ENCODE data around the gene CD6.

The CD6 gene

DNA sequence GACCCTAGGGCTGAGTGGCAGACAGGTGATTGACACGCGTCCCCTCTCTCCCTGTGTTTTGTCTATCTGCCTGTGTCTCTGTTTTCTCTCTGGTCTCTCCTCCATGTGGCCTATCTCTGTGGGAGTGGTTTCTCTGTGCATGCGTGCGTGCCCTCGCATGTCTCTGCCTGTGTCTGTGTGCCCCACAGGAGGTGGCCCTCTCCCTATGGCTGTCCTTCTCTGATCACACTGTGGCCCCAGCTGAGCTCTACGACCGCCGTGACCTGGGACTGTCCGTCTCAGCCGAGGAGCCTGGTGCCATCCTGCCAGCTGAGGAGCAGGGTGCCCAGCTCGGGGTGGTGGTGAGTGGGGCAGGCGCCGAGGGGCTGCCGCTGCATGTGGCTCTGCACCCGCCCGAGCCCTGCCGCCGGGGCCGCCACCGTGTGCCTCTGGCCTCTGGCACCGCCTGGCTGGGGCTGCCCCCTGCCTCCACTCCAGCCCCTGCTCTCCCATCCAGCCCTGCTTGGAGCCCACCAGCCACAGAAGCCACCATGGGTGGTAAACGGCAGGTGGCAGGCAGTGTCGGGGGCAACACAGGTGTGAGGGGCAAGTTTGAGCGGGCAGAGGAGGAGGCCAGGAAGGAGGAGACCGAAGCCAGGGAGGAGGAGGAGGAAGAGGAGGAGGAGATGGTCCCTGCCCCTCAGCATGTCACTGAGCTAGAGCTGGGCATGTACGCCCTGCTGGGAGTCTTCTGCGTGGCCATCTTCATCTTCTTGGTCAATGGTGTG is 35.6 kb upstream of the CD6 start:
- no peak for DNase-seq

- no peak for DNase-seq
Observed at GRCh38 chr11:60936467-60937143, 34.9 kb upstream of the CD6 start.

GRCh38 chr11:60937144-60937527 is 34.3 kb upstream of the CD6 start:
- DNase-seq = no peak

- no peak for DNase-seq
Observed at GRCh38 chr11:60937811-60938210, 33.7 kb upstream of the CD6 start.

- DNase-seq = no peak
Observed at GRCh38 chr11:60938500-60938899, 33.0 kb upstream of the CD6 start.

- no peak for DNase-seq
Observed at GRCh38 chr11:60939301-60939700, 32.2 kb upstream of the CD6 start.

- no peak for DNase-seq
Observed at GRCh38 chr11:60939855-60940254, 31.6 kb upstream of the CD6 start.

- DNase-seq = no peak
Observed at GRCh38 chr11:60941371-60942119, 29.9 kb upstream of the CD6 start.

- no peak for DNase-seq
Observed at GRCh38 chr11:60942219-60942618, 29.3 kb upstream of the CD6 start.

GRCh38 chr11:60942970-60943565 is 28.4 kb upstream of the CD6 start:
- DNase-seq = peak; percentile 27 to 39

- DNase-seq = no peak
Observed at GRCh38 chr11:60944490-60945294, 26.8 kb upstream of the CD6 start.

- no peak for DNase-seq
Observed at GRCh38 chr11:60945295-60945667, 26.2 kb upstream of the CD6 start.

GRCh38 chr11:60946601-60947264 is 24.7 kb upstream of the CD6 start:
- DNase-seq = no peak

- no peak for DNase-seq
Observed at GRCh38 chr11:60947700-60948099, 23.8 kb upstream of the CD6 start.

GRCh38 chr11:60948250-60948649 is 23.2 kb upstream of the CD6 start:
- no peak for DNase-seq

GRCh38 chr11:60950024-60950423 is 21.5 kb upstream of the CD6 start:
- DNase-seq = no peak

DNA sequence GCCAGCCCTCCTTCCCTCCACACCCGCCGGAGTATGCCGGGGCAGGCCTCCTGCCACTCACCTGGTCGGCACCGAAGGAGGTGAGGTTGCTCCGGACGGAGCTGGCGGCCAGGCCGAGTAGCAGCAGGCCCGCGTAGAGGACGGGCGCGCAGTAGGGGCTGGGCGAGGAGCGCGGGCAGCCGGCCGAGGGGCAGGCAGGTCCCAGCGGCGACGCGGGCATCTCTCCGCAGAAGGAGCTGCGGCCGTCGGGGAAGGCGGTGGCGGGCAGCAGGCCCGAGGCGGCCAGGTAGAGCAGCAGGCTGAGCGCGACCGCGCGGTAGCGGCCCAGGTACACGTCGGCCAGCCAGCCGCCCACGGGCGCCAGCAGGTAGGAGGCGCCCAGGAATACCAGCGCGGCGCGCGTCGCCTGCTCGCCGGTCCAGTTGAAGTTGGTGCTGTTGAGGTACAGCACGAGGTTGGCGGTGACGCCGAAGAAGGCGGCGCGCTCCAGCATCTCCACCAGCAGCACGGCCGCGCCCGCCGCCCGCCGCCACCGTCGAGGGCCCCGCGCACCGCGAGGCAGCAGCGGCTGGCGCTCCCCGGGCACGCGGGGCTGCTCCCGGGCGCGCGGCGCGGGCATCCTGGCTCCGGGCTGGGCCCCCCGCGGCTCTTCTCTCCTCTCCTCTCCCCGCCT is 20.4 kb upstream of the CD6 start:
- no peak for DNase-seq

DNA sequence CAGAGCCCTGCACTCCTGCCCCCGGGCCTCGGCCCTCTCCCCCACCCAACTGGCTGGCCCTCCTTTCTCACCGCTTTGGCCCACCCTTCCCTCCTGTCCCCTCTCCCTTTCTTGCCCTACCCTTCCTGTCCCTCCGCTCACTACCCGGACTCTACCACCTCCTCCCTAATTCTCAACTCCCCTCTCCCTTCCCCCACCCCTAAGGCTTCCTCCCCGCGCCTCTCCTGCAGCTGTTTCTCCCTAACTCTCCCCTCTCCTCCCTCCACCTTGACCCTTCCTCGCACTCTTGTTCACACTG is 19.9 kb upstream of the CD6 start:
- no peak for DNase-seq

DNA sequence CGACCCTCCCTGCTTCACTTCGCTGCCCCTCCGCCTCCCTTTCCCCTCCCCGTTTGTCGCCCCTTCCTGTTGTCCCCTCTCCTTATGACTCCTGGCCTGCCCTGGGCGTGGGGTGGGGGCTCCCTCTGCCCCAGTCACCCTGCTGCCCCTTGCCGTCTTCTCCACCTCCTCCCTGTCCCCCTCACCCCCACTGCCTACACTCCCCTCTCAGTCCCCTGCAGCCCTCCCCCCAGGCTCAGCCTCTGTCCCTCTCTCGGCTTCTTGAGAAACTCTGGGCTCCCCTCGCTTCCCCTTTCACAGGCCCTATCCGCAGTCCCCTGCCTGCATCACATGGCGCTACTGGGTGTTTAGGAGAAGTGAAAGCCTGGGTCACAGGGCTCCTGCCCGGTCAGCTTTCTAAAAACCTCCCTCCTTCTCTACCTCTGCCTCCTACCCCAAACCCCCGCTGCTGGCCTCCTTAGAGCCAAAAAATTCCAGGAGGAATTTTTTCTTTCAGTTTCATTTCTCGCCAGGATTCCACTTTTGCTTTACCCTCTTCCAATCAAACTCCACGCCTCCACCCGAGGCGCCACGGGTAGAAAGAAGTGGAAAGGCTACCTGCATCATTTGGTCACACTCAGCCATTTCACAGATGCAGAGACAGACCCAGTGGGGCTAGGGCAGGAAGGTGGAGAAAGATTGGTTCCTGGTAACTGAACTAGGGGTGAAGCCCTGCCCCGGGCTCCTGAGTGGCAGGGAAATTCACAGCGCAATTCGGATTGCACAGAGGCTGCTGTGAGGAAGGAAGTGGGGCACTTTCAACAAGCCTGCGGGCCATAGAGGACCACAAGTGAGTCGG is 19.4 kb upstream of the CD6 start, which contains the start of gene SLC15A3:
Gene SLC15A3 (minus strand): TSS at position 273 of the 838 bp plus-strand sequence. CDS start 625 bp downstream, outside the sequence.
- no peak for DNase-seq

- DNase-seq = no peak
Observed at GRCh38 chr11:60952742-60953170, 18.7 kb upstream of the CD6 start.

DNA sequence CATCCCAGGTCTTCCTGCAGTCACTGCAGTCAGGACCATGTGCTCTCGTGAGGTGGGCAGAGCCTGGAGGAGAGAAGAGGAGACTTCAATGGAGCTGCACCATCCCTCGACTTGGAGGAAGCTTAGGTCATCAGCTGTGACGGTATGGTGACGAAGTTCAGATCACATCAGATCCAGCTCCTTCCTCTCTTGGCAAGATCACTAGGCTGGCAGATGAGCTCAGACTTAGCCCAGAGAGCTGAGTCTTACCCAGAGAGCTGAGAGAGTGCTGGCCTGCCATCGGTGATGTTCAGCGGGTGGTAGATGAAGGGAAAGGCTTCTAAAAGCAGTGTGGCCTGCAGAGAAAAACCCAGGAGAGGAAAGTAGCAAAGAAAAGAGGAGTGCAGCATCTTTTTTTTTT is 17.7 kb upstream of the CD6 start:
- no peak for DNase-seq

All from NCI-H187 (cell line).